Rectal smooth muscle tissue (tissue), 1 donor: Measurements from ENCODE around the gene LRRC74B.

Experiments used
- H3K27ac ChIP-seq: one replicate; pipeline ENCODE4 v1.7.0; 2013; ENCODE audit warnings: low read depth, low read length, inconsistent platforms
- H3K27me3 ChIP-seq: one replicate; pipeline ENCODE4 v1.7.0; 2013; ENCODE audit warnings: low read length; ENCODE audit not compliant: control insufficient read depth, insufficient read depth
- H3K36me3 ChIP-seq: one replicate; pipeline ENCODE4 v1.7.0; 2013; ENCODE audit warnings: low read length; ENCODE audit not compliant: control insufficient read depth, insufficient read depth
- H3K4me1 ChIP-seq: one replicate; pipeline ENCODE4 v1.7.0; 2013; ENCODE audit warnings: low read length; ENCODE audit not compliant: control insufficient read depth, insufficient read depth
- H3K4me3 ChIP-seq: one replicate; pipeline ENCODE4 v1.7.0; 2013; ENCODE audit warnings: low read length
- H3K9ac ChIP-seq: one replicate; pipeline ENCODE4 v1.7.0; 2013; ENCODE audit warnings: low read length

Gene LRRC74B

DNA sequence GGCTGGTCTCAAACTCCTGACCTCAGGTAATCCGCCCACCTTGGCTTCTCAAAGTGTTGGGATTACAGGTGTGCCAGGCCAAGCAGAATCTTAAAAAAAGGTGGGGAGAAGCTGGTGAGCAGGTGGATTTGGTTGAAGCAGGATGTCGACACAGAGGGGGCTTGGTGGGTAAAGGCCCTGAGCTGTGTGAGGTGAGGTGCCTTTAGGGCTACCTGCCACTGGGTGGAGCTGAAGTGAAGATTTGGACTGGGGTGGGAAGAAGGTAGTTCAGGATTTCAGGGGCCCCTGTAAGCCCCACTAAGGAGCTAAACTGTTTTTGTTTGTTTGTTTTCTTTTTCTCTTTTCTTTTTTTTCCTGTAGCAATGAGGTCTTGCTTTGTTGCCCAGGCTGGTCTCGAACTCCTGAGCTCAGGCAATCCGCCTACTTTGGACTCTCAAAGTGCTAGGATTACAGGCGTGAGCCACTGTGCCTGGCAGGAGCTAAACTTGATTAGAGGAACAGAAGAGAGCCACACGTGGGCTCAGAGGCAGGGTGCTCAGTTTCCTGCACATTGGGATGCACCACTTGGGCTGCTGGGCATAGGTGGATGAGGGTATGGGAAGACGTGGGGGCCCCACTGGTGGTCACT lies 24.8 kb upstream of the LRRC74B start:
- Histone ChIP-seq H3K4me3 (no peak overlapping the region), H3K4me1 (no peaks in the 10 kb centered on the region), H3K9ac (no peak overlapping the region), H3K27ac (no peak overlapping the region), H3K36me3 (no peaks in the 10 kb centered on the region), H3K27me3 (no peaks in the 10 kb centered on the region)

GRCh38 chr22:21022507-21022906 lies 23.2 kb upstream of the LRRC74B start:
- Histone ChIP-seq H3K4me1 (no peaks in the 10 kb centered on the region), H3K9ac (no peak overlapping the region), H3K4me3 (no peak overlapping the region), H3K27ac (no peak overlapping the region), H3K27me3 (no peaks in the 10 kb centered on the region), H3K36me3 (no peaks in the 10 kb centered on the region)

DNA sequence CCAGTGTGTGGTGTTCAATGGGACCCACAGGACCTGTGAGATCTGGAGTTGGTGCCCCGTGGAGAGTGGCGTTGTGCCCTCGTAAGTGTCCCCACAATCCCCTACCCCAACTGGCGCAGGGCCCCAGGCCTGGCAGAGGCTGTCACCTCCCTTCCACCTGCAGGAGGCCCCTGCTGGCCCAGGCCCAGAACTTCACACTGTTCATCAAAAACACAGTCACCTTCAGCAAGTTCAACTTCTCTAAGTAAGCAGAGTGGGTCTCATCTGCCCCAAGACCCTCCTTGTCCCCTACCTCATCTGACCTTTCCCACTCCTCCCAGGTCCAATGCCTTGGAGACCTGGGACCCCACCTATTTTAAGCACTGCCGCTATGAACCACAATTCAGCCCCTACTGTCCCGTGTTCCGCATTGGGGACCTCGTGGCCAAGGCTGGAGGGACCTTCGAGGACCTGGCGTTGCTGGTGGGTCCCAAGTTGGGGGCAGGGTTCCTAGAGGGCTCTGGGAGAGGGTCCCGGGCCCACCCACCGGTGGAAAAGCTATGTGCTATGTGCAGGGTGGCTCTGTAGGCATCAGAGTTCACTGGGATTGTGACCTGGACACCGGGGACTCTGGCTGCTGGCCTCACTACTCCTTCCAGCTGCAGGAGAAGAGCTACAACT lies 22.7 kb upstream of the LRRC74B start:
- Histone ChIP-seq H3K9ac (no peak overlapping the region), H3K4me1 (no peaks in the 10 kb centered on the region), H3K36me3 (no peaks in the 10 kb centered on the region), H3K27me3 (no peaks in the 10 kb centered on the region), H3K4me3 (no peak overlapping the region), H3K27ac (no peak overlapping the region)

DNA sequence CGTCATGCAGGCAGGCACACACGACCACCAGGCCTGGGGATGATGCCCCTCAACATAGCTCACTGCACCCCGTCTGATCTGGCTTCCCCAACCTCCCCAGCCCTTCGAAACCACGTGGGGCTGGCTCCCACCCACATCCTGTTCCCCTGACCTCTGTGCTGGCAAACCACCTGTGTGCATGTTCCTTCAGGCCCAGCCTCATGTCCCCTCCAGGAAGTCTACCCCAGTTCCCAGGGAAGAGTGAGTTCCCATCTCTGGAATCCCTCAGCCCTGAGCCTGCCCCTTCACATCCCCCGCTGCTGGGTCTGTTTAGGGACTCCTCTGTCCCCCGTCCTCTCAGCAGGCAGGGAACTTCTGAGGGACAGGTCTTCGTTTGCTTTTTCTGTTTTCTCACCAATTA lies 20.5 kb upstream of the LRRC74B start:
- Histone ChIP-seq H3K36me3 (no peaks in the 10 kb centered on the region), H3K4me3 (no peak overlapping the region), H3K4me1 (no peaks in the 10 kb centered on the region), H3K27me3 (no peaks in the 10 kb centered on the region), H3K27ac (no peak overlapping the region), H3K9ac (no peak overlapping the region)

DNA sequence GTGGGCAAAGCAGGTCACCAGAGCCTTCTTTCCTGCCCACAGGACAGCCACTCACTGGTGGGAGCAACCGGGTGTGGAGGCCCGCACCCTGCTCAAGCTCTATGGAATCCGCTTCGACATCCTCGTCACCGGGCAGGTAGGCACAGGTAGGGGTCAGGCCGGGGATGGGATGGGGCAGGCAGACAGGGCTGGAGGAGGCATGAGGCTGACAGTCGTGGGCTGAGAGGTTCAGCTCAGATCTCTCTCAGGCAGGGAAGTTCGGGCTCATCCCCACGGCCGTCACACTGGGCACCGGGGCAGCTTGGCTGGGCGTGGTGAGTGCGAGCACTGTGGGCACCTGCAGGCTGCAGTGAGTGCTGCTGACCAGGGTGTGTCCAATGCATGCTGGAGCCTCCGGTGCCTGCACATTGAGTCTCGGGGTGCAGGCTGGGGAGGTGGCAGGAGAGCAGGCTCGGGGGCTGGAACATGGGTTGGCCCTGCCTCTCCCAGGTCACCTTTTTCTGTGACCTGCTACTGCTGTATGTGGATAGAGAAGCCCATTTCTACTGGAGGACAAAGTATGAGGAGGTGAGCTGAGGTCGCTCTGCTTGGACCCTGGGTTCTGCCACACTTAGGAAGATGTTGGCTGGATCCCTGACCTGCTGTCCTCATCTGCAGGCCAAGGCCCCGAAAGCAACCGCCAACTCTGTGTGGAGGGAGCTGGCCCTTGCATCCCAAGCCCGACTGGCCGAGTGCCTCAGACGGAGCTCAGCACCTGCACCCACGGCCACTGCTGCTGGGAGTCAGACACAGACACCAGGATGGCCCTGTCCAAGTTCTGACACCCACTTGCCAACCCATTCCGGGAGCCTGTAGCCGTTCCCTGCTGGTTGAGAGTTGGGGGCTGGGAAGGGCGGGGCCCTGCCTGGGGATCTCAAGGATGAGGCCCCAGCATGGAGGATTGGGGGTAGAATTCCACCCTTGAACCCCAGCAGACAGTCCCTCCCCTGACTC lies 19.7 kb upstream of the LRRC74B start:
- H3K27me3 ChIP-seq, result peaks cover under 1% of the 10 kb centered on the region
- H3K9ac ChIP-seq, result no peak overlapping the region
- no peaks in the 10 kb centered on the region for H3K4me1 ChIP-seq
- no peaks in the 10 kb centered on the region for H3K36me3 ChIP-seq
- H3K27ac ChIP-seq, result no peak overlapping the region
- H3K4me3 ChIP-seq, result no peak overlapping the region

DNA sequence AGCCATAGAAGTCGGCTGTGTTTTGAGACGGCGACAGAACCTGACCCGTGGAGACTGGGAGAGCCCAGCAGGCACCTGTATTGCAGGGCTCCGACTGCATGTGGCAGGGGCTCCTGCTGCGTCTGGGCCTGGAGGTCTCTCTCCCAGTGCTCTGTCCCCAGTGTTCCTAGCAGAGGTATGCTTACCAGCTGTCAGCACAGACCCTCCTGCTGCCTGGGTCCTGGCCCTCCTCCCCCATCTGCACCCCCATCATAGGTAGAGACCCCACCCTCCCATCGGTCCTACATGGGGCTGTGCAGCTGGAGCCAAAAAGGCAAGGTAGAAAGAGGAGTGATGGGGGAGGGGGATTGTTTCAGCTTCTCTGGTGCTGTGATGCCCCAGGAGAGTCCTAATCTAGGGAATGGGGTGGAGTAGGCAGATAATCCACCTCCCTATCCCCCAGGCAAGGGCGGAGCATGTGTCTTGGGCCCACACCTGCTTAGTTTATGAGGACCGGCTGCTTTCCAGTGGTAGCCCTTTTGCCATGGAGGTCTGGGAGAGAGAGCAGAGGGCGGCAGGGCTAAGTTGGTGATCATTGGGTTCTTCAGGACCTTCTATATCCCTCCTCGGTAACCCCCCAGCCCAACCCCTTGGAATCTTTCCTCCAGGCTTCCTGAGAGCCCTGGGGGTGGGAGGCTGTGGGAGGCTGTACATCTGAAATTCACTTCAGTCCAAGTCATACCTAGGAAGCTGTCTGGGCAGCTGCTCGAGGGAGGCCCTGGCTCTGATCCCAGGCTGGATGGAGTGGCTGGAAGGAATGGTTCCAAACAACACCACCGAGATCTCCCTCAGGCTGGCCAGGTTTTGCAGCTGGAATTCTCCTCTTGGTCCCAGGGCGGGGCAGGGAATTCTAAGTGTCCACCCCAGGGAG lies 18.7 kb upstream of the LRRC74B start:
- Histone ChIP-seq H3K4me3 (no peak overlapping the region), H3K27me3 (peaks cover 10% of the 10 kb centered on the region), H3K9ac (no peak overlapping the region), H3K4me1 (no peaks in the 10 kb centered on the region), H3K36me3 (no peaks in the 10 kb centered on the region), H3K27ac (no peak overlapping the region)

GRCh38 chr22:21028277-21029251 lies 17.2 kb upstream of the LRRC74B start:
- Histone ChIP-seq H3K4me3 (no peak overlapping the region), H3K4me1 (no peaks in the 10 kb centered on the region), H3K27me3 (peaks cover 12% of the 10 kb centered on the region), H3K9ac (no peak overlapping the region), H3K36me3 (no peaks in the 10 kb centered on the region), H3K27ac (no peak overlapping the region)

- Histone ChIP-seq H3K27ac (no peak overlapping the region), H3K4me1 (no peaks in the 10 kb centered on the region), H3K27me3 (peaks cover 12% of the 10 kb centered on the region), H3K4me3 (no peak overlapping the region), H3K36me3 (no peaks in the 10 kb centered on the region), H3K9ac (no peak overlapping the region)
These were observed 16.2 kb upstream of the LRRC74B start for GRCh38 chr22:21029486-21030025.

GRCh38 chr22:21030032-21030431 lies 15.7 kb upstream of the LRRC74B start:
- Histone ChIP-seq H3K36me3 (no peaks in the 10 kb centered on the region), H3K4me1 (no peaks in the 10 kb centered on the region), H3K4me3 (no peak overlapping the region), H3K27ac (no peak overlapping the region), H3K9ac (no peak overlapping the region), H3K27me3 (peaks cover 12% of the 10 kb centered on the region)

DNA sequence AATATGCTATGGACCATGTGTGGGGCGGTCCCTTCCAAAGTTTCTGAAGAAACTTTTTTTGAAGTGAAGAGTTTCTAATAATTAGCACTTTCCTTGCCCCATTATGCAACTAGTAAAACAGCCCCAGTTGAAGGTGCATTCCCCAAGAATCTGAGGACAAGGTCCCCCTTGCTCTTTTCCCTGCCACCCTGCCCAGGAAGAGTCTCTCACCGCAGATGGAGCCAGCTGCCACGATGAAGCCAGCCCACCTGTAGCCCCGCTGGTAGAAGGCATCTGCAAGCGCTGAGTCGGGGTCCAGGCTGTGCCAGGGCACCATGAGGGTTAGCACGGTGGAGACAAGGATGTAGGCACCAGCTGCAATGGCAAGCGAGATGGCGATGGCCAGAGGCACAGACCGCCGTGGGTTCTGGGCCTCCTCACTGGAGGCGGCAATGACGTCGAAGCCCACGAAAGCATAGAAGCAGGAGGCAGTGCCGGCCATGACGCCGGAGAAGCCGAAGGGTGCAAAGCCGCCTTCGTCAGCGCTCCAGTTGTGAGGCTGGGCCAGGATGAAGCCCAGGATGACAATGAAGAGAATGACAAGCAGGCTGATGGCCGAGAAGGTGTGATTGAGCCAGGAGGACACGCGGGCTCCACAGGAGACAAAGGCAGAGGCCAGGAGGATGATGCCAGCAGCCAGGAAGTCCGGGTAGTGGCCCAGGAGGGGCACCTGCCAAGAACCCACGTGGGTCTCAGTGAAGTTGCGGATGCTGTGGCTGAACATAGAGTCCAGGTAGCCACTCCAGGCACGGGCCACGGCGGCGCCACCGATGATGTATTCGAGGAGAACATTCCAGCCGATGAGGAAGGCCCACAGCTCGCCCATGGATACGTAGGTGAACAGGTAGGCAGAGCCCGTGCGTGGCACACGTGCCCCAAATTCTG lies 14.9 kb upstream of the LRRC74B start:
- no peak overlapping the region for H3K27ac ChIP-seq
- no peak overlapping the region for H3K4me3 ChIP-seq
- no peaks in the 10 kb centered on the region for H3K4me1 ChIP-seq
- H3K9ac ChIP-seq, result no peak overlapping the region
- H3K36me3 ChIP-seq, result no peaks in the 10 kb centered on the region
- H3K27me3 ChIP-seq, result peaks cover 12% of the 10 kb centered on the region
